Neural progenitor cell (in vitro differentiated cells): ENCODE measurements around the gene ACAN. TPM values are rescaled to one million over a fixed set of nuclear protein-coding genes. Genes with fewer than 3 reads are reported as not detected.

ENCODE experiments used
- DNase-seq: peaks from one replicate; pipeline ENCODE4 v3.0.0-alpha.2; 2016; ENCODE audit warnings: low spot score
- H2AFZ ChIP-seq: fragments of 200-600 bp; sonication (generic); replicated peaks from 2 replicates; pipeline ENCODE4 v1.6.1; 2016; ENCODE audit warnings: antibody characterized with exemption
- H3F3A ChIP-seq: fragments of 200-600 bp; sonication (generic); 2 replicates; pipeline ENCODE4 v1.6.1; 2016; ENCODE audit warnings: antibody characterized with exemption, low read depth
- H3K27ac ChIP-seq: fragments of 200-600 bp; sonication (generic); 2 replicates; pipeline ENCODE4 v1.5.1; 2016; ENCODE audit warnings: mild to moderate bottlenecking
- H3K27me3 ChIP-seq: fragments of 200-600 bp; sonication (generic); 2 replicates; pipeline ENCODE4 v1.6.1; 2016; ENCODE audit warnings: mild to moderate bottlenecking, moderate library complexity
- H3K36me3 ChIP-seq: fragments of 200-600 bp; sonication (generic); 2 replicates; pipeline ENCODE4 v1.5.1; 2016
- H3K4me1 ChIP-seq: fragments of 200-600 bp; sonication (generic); 2 replicates; pipeline ENCODE4 v1.6.1; 2016; ENCODE audit warnings: mixed run types
- H3K4me2 ChIP-seq: fragments of 200-600 bp; sonication (generic); 2 replicates; pipeline ENCODE4 v1.6.1; 2016
- H3K4me3 ChIP-seq: fragments of 200-600 bp; sonication (generic); 2 replicates; pipeline ENCODE4 v1.5.1; 2016
- H3K79me2 ChIP-seq: fragments of 200-600 bp; sonication (generic); 2 replicates; pipeline ENCODE4 v1.6.1; 2016; ENCODE audit warnings: low read depth
- H3K9ac ChIP-seq: fragments of 200-600 bp; sonication (generic); 2 replicates; pipeline ENCODE4 v1.6.1; 2016
- H3K9me3 ChIP-seq: fragments of 200-600 bp; sonication (generic); 2 replicates; pipeline ENCODE4 v1.5.1; 2016; ENCODE audit warnings: low read depth
- H4K20me1 ChIP-seq: fragments of 200-600 bp; sonication (generic); 2 replicates; pipeline ENCODE4 v1.6.1; 2016; ENCODE audit warnings: low read depth
- H3K27ac Mint-ChIP-seq: 3 replicates; pipeline ENCODE4 v1.8.0; 2021; ENCODE audit warnings: mixed read lengths
- H3K27me3 Mint-ChIP-seq: 2 replicates; pipeline ENCODE4 v1.8.0; 2022; ENCODE audit warnings: low read depth, mild to moderate bottlenecking, inconsistent platforms, moderate library complexity, mixed read lengths; ENCODE audit not compliant: insufficient read depth
- H3K36me3 Mint-ChIP-seq: 3 replicates; pipeline ENCODE4 v1.8.0; 2021; ENCODE audit warnings: mixed read lengths
- H3K4me1 Mint-ChIP-seq: 3 replicates; pipeline ENCODE4 v1.8.0; 2021; ENCODE audit warnings: mixed read lengths
- H3K4me3 Mint-ChIP-seq: 3 replicates; pipeline ENCODE4 v1.8.0; 2021; ENCODE audit warnings: mild to moderate bottlenecking, moderate library complexity, mixed read lengths
- H3K9me3 Mint-ChIP-seq: 3 replicates; pipeline ENCODE4 v1.8.0; 2020; ENCODE audit warnings: mixed read lengths
- CTCF ChIP-seq: fragments of 200-600 bp; sonication (generic); IDR thresholded peaks from 2 replicates; pipeline ENCODE4 v1.5.1; 2017; ENCODE audit warnings: antibody characterized with exemption, mild to moderate bottlenecking
- EZH2 ChIP-seq: fragments of 200-600 bp; sonication (generic); IDR thresholded peaks from 2 replicates; pipeline ENCODE4 v1.6.1; 2017; ENCODE audit warnings: antibody characterized with exemption, mild to moderate bottlenecking, moderate library complexity
- EZH2phosphoT487 ChIP-seq: fragments of 200-600 bp; sonication (generic); IDR thresholded peaks from 2 replicates; pipeline ENCODE4 v1.6.1; 2017; ENCODE audit warnings: antibody characterized with exemption
- total RNA-seq: library from RNA; depleted of rRNA; stranded (reverse); fragments of >200 nt; gene quantifications from 2 replicates; pipeline ENCODE4 v1.2.3, GENCODE V29; 2015; ENCODE audit warnings: low replicate concordance

The ACAN gene
- total RNA-seq, 1 donor from 2014 or later: 0.06 TPM

GRCh38 chr15:88782465-88782864 lies 20.8 kb upstream of the ACAN start:
- H3K9me3 ChIP-seq: no peaks in the 10 kb centered on the region
- no peak overlapping the region for H3K4me3 ChIP-seq
- DNase-seq: no peak
- H3K9ac ChIP-seq: no peak overlapping the region
- no peak overlapping the region for H3K4me3 Mint-ChIP-seq
- TF ChIP-seq EZH2 (no peak), EZH2phosphoT487 (no peak), CTCF (no peak)
- no peaks in the 10 kb centered on the region for H3K36me3 Mint-ChIP-seq
- H3K4me1 ChIP-seq: no peaks in the 10 kb centered on the region
- H3K27me3 ChIP-seq: no peaks in the 10 kb centered on the region
- no peaks in the 10 kb centered on the region for H3K9me3 Mint-ChIP-seq
- no peak overlapping the region for H3K4me2 ChIP-seq
- H3K27ac ChIP-seq: no peak overlapping the region
- H3K27me3 Mint-ChIP-seq: peaks cover 5% of the 10 kb centered on the region
- H3K36me3 ChIP-seq: no peaks in the 10 kb centered on the region
- H3K27ac Mint-ChIP-seq: no peak overlapping the region
- H4K20me1 ChIP-seq: no peaks in the 10 kb centered on the region
- peaks cover 6% of the 10 kb centered on the region for H3K4me1 Mint-ChIP-seq
- H3F3A ChIP-seq: no peaks in the 10 kb centered on the region
- H2AFZ ChIP-seq: no peak overlapping the region
- H3K79me2 ChIP-seq: no peaks in the 10 kb centered on the region

GRCh38 chr15:88785217-88785616 lies 18.0 kb upstream of the ACAN start:
- TF ChIP-seq EZH2 (no peak), CTCF (no peak), EZH2phosphoT487 (no peak)

DNA sequence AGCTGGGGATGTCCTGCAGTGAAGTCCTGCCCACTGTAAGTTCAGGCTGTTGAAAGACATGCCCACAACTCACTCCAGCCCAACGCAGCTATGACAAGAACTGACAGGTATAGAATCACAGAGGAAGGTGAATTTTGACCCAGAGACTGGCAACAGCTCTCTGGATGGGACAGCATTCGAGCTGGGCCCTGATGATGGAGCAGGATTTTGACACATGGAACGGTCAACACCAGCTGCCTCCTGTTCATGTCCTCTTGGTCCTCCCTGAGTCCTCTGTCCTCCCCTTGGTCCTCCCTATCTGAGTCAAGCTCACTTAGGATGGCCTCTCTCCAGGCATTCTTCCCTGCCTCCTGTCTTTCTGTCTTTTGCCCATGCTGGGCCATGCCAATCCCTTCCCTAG lies 15.2 kb upstream of the ACAN start:
- H3K36me3 Mint-ChIP-seq: no peaks in the 10 kb centered on the region
- peaks cover 5% of the 10 kb centered on the region for H3K4me1 ChIP-seq
- H3K4me3 ChIP-seq: no peak overlapping the region
- no peak overlapping the region for H3K4me2 ChIP-seq
- no peak for TF ChIP-seq CTCF
- peaks cover 4% of the 10 kb centered on the region for H3K4me1 Mint-ChIP-seq
- H3F3A ChIP-seq: no peaks in the 10 kb centered on the region
- peaks cover 13% of the 10 kb centered on the region for H3K27me3 ChIP-seq
- H3K9me3 ChIP-seq: no peaks in the 10 kb centered on the region
- H3K36me3 ChIP-seq: no peaks in the 10 kb centered on the region
- H4K20me1 ChIP-seq: no peaks in the 10 kb centered on the region
- no peak overlapping the region for H2AFZ ChIP-seq
- H3K27ac Mint-ChIP-seq: no peak overlapping the region
- no peaks in the 10 kb centered on the region for H3K79me2 ChIP-seq
- H3K9me3 Mint-ChIP-seq: peaks cover 2% of the 10 kb centered on the region
- H3K27me3 Mint-ChIP-seq: peaks cover 9% of the 10 kb centered on the region
- DNase-seq: no peak
- H3K9ac ChIP-seq: no peak overlapping the region
- no peak overlapping the region for H3K27ac ChIP-seq
- no peak overlapping the region for H3K4me3 Mint-ChIP-seq

More at GRCh38 chr15:88785217-88785616, 18.0 kb upstream of the ACAN start:
- H3K27me3 Mint-ChIP-seq: peaks cover 9% of the 10 kb centered on the region
- Histone ChIP-seq H3K9ac (no peak overlapping the region), H3K9me3 (no peaks in the 10 kb centered on the region), H3K27me3 (no peaks in the 10 kb centered on the region), H3K79me2 (no peaks in the 10 kb centered on the region), H3K4me1 (no peaks in the 10 kb centered on the region), H3K36me3 (no peaks in the 10 kb centered on the region), H3K4me2 (no peak overlapping the region), H4K20me1 (no peaks in the 10 kb centered on the region), H3K27ac (no peak overlapping the region), H3F3A (no peaks in the 10 kb centered on the region), H2AFZ (no peak overlapping the region), H3K4me3 (no peak overlapping the region)
- no peak for DNase-seq
- H3K27ac Mint-ChIP-seq: no peak overlapping the region
- H3K4me1 Mint-ChIP-seq: peaks cover 6% of the 10 kb centered on the region
- H3K4me3 Mint-ChIP-seq: no peak overlapping the region
- peaks cover 2% of the 10 kb centered on the region for H3K9me3 Mint-ChIP-seq
- H3K36me3 Mint-ChIP-seq: no peaks in the 10 kb centered on the region
